B cell (primary cell): Measurements from ENCODE around the gene GON7. TPM values are rescaled to one million over a fixed set of nuclear protein-coding genes. Genes with fewer than 3 reads are reported as not detected.

Source experiments
- ATAC-seq: fragments of 200-7000 bp; cut with Tn5 transposase; one replicate; pipeline ENCODE4 v1.10.0; 2021; ENCODE audit warnings: low read depth, mild to moderate bottlenecking, moderate number of reproducible peaks, moderate library complexity
- CTCF ChIA-PET: fragments of 350-600 bp; sonication (Branson Sonifier 250); formaldehyde crosslinking; loops from one replicate; lab custom pipeline; 2021; ENCODE audit warnings: antibody characterized with exemption, inconsistent platforms; lab: Charles Lee
- POLR2A ChIA-PET: fragments of 350-600 bp; sonication (Branson Sonifier 250); formaldehyde crosslinking; loops from one replicate; lab custom pipeline; 2021; ENCODE audit warnings: antibody characterized with exemption; lab: Charles Lee
- DNase-seq: peaks from one replicate; pipeline ENCODE4 v3.0.0; 2013
- H2AFZ ChIP-seq: 2 replicates; pipeline ENCODE4 v1.6.1; 2012; ENCODE audit warnings: mild to moderate bottlenecking, low read depth, low read length; ENCODE audit not compliant: insufficient read depth, poor library complexity, severe bottlenecking
- H3K27ac ChIP-seq, 2 donors: 1 replicate in 1 of 2; 2 replicates in 1 of 2; pipeline ENCODE4 v1.5.1; 2012 to 2013; ENCODE audit warnings: low read length in 2 of 2, mild to moderate bottlenecking in 2 of 2, moderate library complexity in 1 of 2
- H3K27me3 ChIP-seq, 4 experiments: fragments of 200-600 bp in 1 of 4; sonication (generic) in 1 of 4; replicated peaks in 1 of 4; 1 replicate in 2 of 4; 2 replicates in 2 of 4; pipeline versions ENCODE4 v1.6.1 to v1.7.0; 2013 to 2016; ENCODE audit warnings: low read length in 3 of 4, mild to moderate bottlenecking in 2 of 4, mixed read lengths in 1 of 4, moderate library complexity in 1 of 4; ENCODE audit not compliant: insufficient read depth in 4 of 4, control insufficient read depth in 3 of 4; ENCODE audit errors: control extremely low read depth in 1 of 4
- H3K36me3 ChIP-seq, 2 experiments: replicated peaks in 1 of 2; 1 replicate in 1 of 2; 2 replicates in 1 of 2; pipeline versions ENCODE4 v1.6.1 to v1.7.1; 2013; ENCODE audit warnings: low read length in 1 of 2; ENCODE audit not compliant: insufficient read depth in 2 of 2, control insufficient read depth in 1 of 2; ENCODE audit errors: control extremely low read depth in 1 of 2, extremely low read depth in 1 of 2
- H3K4me1 ChIP-seq, 2 donors: fragments of 200-600 bp in 1 of 2; sonication (generic) in 1 of 2; 1 replicate in 1 of 2; 2 replicates in 1 of 2; pipeline versions ENCODE4 v1.5.1 to v1.6.1; 2013 to 2017; ENCODE audit warnings: low read length in 2 of 2; ENCODE audit not compliant: control insufficient read depth in 2 of 2, insufficient read depth in 2 of 2
- H3K4me2 ChIP-seq: replicated peaks from 2 replicates; pipeline ENCODE3; 2012; ENCODE audit warnings: mild to moderate bottlenecking, low read depth, low read length; ENCODE audit not compliant: poor library complexity, severe bottlenecking
- H3K4me3 ChIP-seq, 5 experiments: fragments of 200-600 bp in 1 of 5; sonication (generic) in 1 of 5; 1 replicate in 3 of 5; 2 replicates in 2 of 5; pipeline versions ENCODE4 v1.5.1 to v1.7.0; 2011 to 2016; ENCODE audit warnings: low read length in 4 of 5, mild to moderate bottlenecking in 4 of 5, low read depth in 2 of 5, control low read depth in 1 of 5, moderate library complexity in 1 of 5; ENCODE audit not compliant: insufficient read depth in 1 of 5; ENCODE audit errors: control extremely low read depth in 1 of 5, extremely low read depth in 1 of 5
- H3K79me2 ChIP-seq: fragments of 200-600 bp; sonication (generic); one replicate; pipeline ENCODE4 v1.6.0; 2016; ENCODE audit warnings: low read length; ENCODE audit not compliant: control insufficient read depth, insufficient read depth
- H3K9ac ChIP-seq: fragments of 200-600 bp; sonication (generic); 2 replicates; pipeline ENCODE4 v1.6.1; 2017; ENCODE audit warnings: mild to moderate bottlenecking, low read length, moderate library complexity
- H3K9me3 ChIP-seq, 3 donors: one replicate each; pipeline versions ENCODE4 v1.6.1 to v1.7.1; 2013; ENCODE audit warnings: low read length in 2 of 3; ENCODE audit not compliant: control insufficient read depth in 2 of 3, insufficient read depth in 1 of 3; ENCODE audit errors: control extremely low read depth in 1 of 3
- H4K20me1 ChIP-seq: 2 replicates; pipeline ENCODE4 v1.6.0; 2012; ENCODE audit warnings: mild to moderate bottlenecking, low read length; ENCODE audit not compliant: insufficient read depth, control insufficient read depth, poor library complexity, severe bottlenecking
- H3K27ac Mint-ChIP-seq: one replicate; pipeline ENCODE4 v1.8.0; 2021; ENCODE audit warnings: mixed read lengths
- H3K27me3 Mint-ChIP-seq: one replicate; pipeline ENCODE4 v1.8.0; 2021; ENCODE audit warnings: mixed read lengths
- H3K4me1 Mint-ChIP-seq: one replicate; pipeline ENCODE4 v1.8.0; 2021; ENCODE audit warnings: mixed read lengths
- H3K4me3 Mint-ChIP-seq: one replicate; pipeline ENCODE4 v1.8.0; 2021; ENCODE audit warnings: mixed read lengths
- H3K9me3 Mint-ChIP-seq: one replicate; pipeline ENCODE4 v1.8.0; 2022; ENCODE audit warnings: mixed read lengths; ENCODE audit not compliant: insufficient read depth
- EZH2 ChIP-seq: IDR thresholded peaks from 2 replicates; pipeline ENCODE4 v1.6.1; 2012; ENCODE audit warnings: borderline replicate concordance, low read depth, mild to moderate bottlenecking, moderate library complexity, low read length; ENCODE audit not compliant: insufficient read depth, poor library complexity, severe bottlenecking
- WGBS: methylation state at CpG from one replicate; pipeline ENCODE4 v1.1.5; 2013; ENCODE audit warnings: missing lambda C conversion rate; ENCODE audit not compliant: insufficient coverage; 5-methylcytosine and 5-hydroxymethylcytosine counted together
- intact Hi-C: fragments of 100-400 bp; cut with micrococcal nuclease; formaldehyde crosslinking; loops from one replicate; pipeline ENCODE4 v1.10.0; 2022
- polyA plus RNA-seq: library from polyadenylated mRNA; depleted of rRNA; stranded (reverse); fragments of >200 nt; gene quantifications from 2 replicates; pipeline ENCODE4 v1.2.3, GENCODE V29; 2012
- total RNA-seq, 2 donors: library from RNA; stranded (reverse); fragments of 120-200 nt in 1 of 2; gene quantifications; 1 replicate in 1 of 2; 2 replicates in 1 of 2; pipeline versions ENCODE4 v1.2.3 to v1.2.4, GENCODE V29; 2013 to 2022
- TF ChIP-seq, protein P1 (sequence below): fragments of 200-600 bp; IDR thresholded peaks from one replicate; pipeline ENCODE4 v1.8.0; 2022; ENCODE audit warnings: antibody characterized with exemption, mild to moderate bottlenecking

The GON7 gene
- total and polyA plus RNA-seq, 2 donors (not counting 1 experiment from before 2014, with no cell fraction given): 4.3 to 8.9 TPM

DNA sequence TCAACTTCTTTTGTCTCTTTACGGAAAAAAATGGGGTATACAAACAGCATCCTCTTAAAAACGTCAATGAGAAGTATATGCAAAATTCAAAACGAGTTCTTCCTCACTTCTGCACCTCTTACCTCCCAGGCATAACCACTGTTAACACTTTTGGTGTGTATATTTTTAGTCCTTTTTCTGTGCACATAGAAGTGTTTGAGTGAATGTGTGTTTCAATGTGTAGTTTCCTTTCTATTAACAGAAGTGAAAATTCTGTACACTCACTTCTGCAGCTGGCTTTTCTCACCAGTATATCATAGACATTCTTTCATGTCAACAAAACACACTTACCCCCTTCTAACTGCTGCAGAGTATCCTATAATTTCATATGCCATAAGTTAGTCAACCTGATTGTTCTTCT is 5.6 kb upstream of the GON7 start:
- no CpG with 5 or more reads among the region's 3 CpGs for WGBS
- TF ChIP-seq, protein P1, sequence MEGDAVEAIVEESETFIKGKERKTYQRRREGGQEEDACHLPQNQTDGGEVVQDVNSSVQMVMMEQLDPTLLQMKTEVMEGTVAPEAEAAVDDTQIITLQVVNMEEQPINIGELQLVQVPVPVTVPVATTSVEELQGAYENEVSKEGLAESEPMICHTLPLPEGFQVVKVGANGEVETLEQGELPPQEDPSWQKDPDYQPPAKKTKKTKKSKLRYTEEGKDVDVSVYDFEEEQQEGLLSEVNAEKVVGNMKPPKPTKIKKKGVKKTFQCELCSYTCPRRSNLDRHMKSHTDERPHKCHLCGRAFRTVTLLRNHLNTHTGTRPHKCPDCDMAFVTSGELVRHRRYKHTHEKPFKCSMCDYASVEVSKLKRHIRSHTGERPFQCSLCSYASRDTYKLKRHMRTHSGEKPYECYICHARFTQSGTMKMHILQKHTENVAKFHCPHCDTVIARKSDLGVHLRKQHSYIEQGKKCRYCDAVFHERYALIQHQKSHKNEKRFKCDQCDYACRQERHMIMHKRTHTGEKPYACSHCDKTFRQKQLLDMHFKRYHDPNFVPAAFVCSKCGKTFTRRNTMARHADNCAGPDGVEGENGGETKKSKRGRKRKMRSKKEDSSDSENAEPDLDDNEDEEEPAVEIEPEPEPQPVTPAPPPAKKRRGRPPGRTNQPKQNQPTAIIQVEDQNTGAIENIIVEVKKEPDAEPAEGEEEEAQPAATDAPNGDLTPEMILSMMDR: no peak
- no peak for TF ChIP-seq EZH2
- intact Hi-C loops: no loop called here
- no peak overlapping the region for H3K9ac ChIP-seq
- no peaks in the 10 kb centered on the region for H3K27me3 ChIP-seq
- no peak overlapping the region for H3K4me2 ChIP-seq
- DNase-seq (peak; percentile 30), ATAC-seq (peak; percentile 32)
- H3K4me3 Mint-ChIP-seq: peak overlapping the region; percentile 9
- peak overlapping the region; percentile 64 for H3K27ac Mint-ChIP-seq
- no peaks in the 10 kb centered on the region for H3K27me3 Mint-ChIP-seq
- H3K9me3 Mint-ChIP-seq: no peaks in the 10 kb centered on the region
- ChIA-PET CTCF (interaction anchor here (1.1 to 1.2 kb wide), 2 partner anchors 13 to 22 kb away, joined by 3 read pairs; no protein-coding TSS in a partner anchor), POLR2A (no interaction called here)
- H4K20me1 ChIP-seq: no peaks in the 10 kb centered on the region
- H3K27ac ChIP-seq: peak overlapping the region; percentile 52 to 54
- H3K4me1 Mint-ChIP-seq: peaks cover 39% of the 10 kb centered on the region
- H3K9me3 ChIP-seq: no peaks in the 10 kb centered on the region
- H3K4me3 ChIP-seq: no peak overlapping the region
- peaks cover 1 to 29% of the 10 kb centered on the region in 2 experiments for H3K36me3 ChIP-seq
- H3K79me2 ChIP-seq: peaks cover 15% of the 10 kb centered on the region
- no peak overlapping the region for H2AFZ ChIP-seq
- H3K4me1 ChIP-seq: peaks cover 21 to 32% of the 10 kb centered on the region in 2 donors
